T-cell (primary cell): ENCODE results near the gene IFITM5. TPM values are rescaled to one million over a fixed set of nuclear protein-coding genes. Genes with fewer than 3 reads are reported as not detected.

ENCODE experiments used
- ATAC-seq, 4 experiments: fragments of 200-7000 bp in 3 of 4; fragments of 150-1000 bp in 1 of 4; cut with Tn5 transposase; replicated peaks in 1 of 4; 1 replicate in 3 of 4; 2 replicates in 1 of 4; pipeline ENCODE4 v1.10.0; 2021; ENCODE audit warnings: moderate library complexity in 3 of 4, mild to moderate bottlenecking in 2 of 4, moderate number of reproducible peaks in 1 of 4
- CTCF ChIA-PET, 2 donors: fragments of 300-600 bp; sonication (Branson Sonifier 250); formaldehyde crosslinking; loops; one replicate each; lab custom pipeline; 2022; ENCODE audit warnings: antibody characterized with exemption in 2 of 2; lab: Charles Lee
- POLR2A ChIA-PET, 2 donors: fragments of 300-600 bp; sonication (Branson Sonifier 250); formaldehyde crosslinking; loops; one replicate each; lab custom pipeline; 2022; ENCODE audit warnings: antibody characterized with exemption in 2 of 2; lab: Charles Lee
- DNase-seq, 35 experiments: peaks; one replicate each; pipeline versions ENCODE4 v3.0.0 to v3.0.0-alpha.2; 2013 to 2023
- H3K27ac ChIP-seq: one replicate; pipeline ENCODE4 v1.5.1; 2013; ENCODE audit warnings: low read length
- H3K27me3 ChIP-seq, 2 experiments: replicated peaks in 1 of 2; 1 replicate in 1 of 2; 2 replicates in 1 of 2; pipeline versions ENCODE4 v1.6.1 to v1.7.0; 2013; ENCODE audit warnings: low read length in 1 of 2, mixed read lengths in 1 of 2; ENCODE audit not compliant: control insufficient read depth in 2 of 2, insufficient read depth in 2 of 2; ENCODE audit errors: extremely low read depth in 1 of 2
- H3K36me3 ChIP-seq, 2 donors: 1 replicate in 1 of 2; 2 replicates in 1 of 2; pipeline versions ENCODE4 v1.6.1 to v1.7.0; 2013; ENCODE audit warnings: low read length in 1 of 2; ENCODE audit not compliant: control insufficient read depth in 2 of 2, insufficient read depth in 1 of 2; ENCODE audit errors: extremely low read depth in 1 of 2
- H3K4me1 ChIP-seq, 2 experiments: 1 replicate in 1 of 2; 2 replicates in 1 of 2; pipeline versions ENCODE4 v1.6.1 to v1.7.0; 2013; ENCODE audit warnings: low read length in 2 of 2, mixed read lengths in 1 of 2; ENCODE audit not compliant: insufficient read depth in 2 of 2, control insufficient read depth in 1 of 2; ENCODE audit errors: extremely low read depth in 1 of 2
- H3K4me3 ChIP-seq, 2 donors: 1 replicate in 1 of 2; 2 replicates in 1 of 2; pipeline versions ENCODE4 v1.5.1 to v1.7.0; 2013; ENCODE audit warnings: mild to moderate bottlenecking in 2 of 2, low read length in 1 of 2, moderate library complexity in 1 of 2; ENCODE audit not compliant: control insufficient read depth in 1 of 2; ENCODE audit errors: extremely low read depth in 1 of 2
- H3K9me3 ChIP-seq: 2 replicates; pipeline ENCODE4 v1.7.0; 2013
- H3K27ac Mint-ChIP-seq, 2 donors: one replicate each; pipeline ENCODE4 v1.8.0; 2020 to 2021; ENCODE audit warnings: mild to moderate bottlenecking in 2 of 2, mixed read lengths in 2 of 2
- H3K27me3 Mint-ChIP-seq, 2 donors: one replicate each; pipeline ENCODE4 v1.8.0; 2021 to 2022; ENCODE audit warnings: mixed read lengths in 2 of 2
- H3K36me3 Mint-ChIP-seq: one replicate; pipeline ENCODE4 v1.8.0; 2021; ENCODE audit warnings: mixed read lengths
- H3K4me1 Mint-ChIP-seq, 3 donors: one replicate each; pipeline ENCODE4 v1.8.0; 2020 to 2022; ENCODE audit warnings: mixed read lengths in 3 of 3, mild to moderate bottlenecking in 1 of 3
- H3K4me3 Mint-ChIP-seq, 3 donors: one replicate each; pipeline ENCODE4 v1.8.0; 2020 to 2022; ENCODE audit warnings: mild to moderate bottlenecking in 3 of 3, mixed read lengths in 3 of 3, moderate library complexity in 3 of 3
- H3K9me3 Mint-ChIP-seq, 3 donors: one replicate each; pipeline ENCODE4 v1.8.0; 2020 to 2022; ENCODE audit warnings: mixed read lengths in 3 of 3
- WGBS: methylation state at CpG from one replicate; pipeline ENCODE4 v1.1.5; 2013; ENCODE audit warnings: missing lambda C conversion rate; ENCODE audit not compliant: insufficient coverage; 5-methylcytosine and 5-hydroxymethylcytosine counted together
- total RNA-seq, 35 experiments: library from RNA in 6 of 35; stranded (reverse) in 6 of 35; fragments of 120-200 nt in 1 of 35; gene quantifications; one replicate each; pipeline versions ENCODE4 v1.2.1 to v1.2.4 and lab custom pipeline; 2013 to 2026

IFITM5 gene
- total RNA-seq, 5 donors from 2014 or later (not counting 1 experiment from before 2014, with no cell fraction given): not detected

GRCh38 chr11:255816-256215 lies 43.5 kb downstream of the IFITM5 start:
- 98% methylated on average over 2 of the region's 2 CpGs for WGBS
- Histone ChIP-seq H3K27me3 (peaks cover 0 to 7% of the 10 kb centered on the region in 2 experiments), H3K36me3 (peaks cover 5 to 30% of the 10 kb centered on the region in 2 donors), H3K4me3 (no peak overlapping the region), H3K9me3 (no peaks in the 10 kb centered on the region), H3K4me1 (peaks cover 2 to 4% of the 10 kb centered on the region in 2 experiments), H3K27ac (no peak overlapping the region)
- POLR2A ChIA-PET: no interaction called here
- ATAC-seq (no peak), DNase-seq (no peak)
- peaks cover 25% of the 10 kb centered on the region for H3K36me3 Mint-ChIP-seq
- no peak overlapping the region for H3K4me3 Mint-ChIP-seq
- CTCF ChIA-PET: no interaction called here
- H3K4me1 Mint-ChIP-seq: peaks cover 5 to 15% (median 6%) of the 10 kb centered on the region in 3 donors
- H3K9me3 Mint-ChIP-seq: no peaks in the 10 kb centered on the region
- no peak overlapping the region for H3K27ac Mint-ChIP-seq
- H3K27me3 Mint-ChIP-seq: peaks cover 0 to 4% of the 10 kb centered on the region in 2 donors

- CTCF ChIA-PET: no interaction called here
- H3K27me3 ChIP-seq: peaks cover 0 to 7% of the 10 kb centered on the region in 2 experiments
- no peak overlapping the region for H3K27ac ChIP-seq
- ATAC-seq (no peak), DNase-seq (no peak)
- Mint-ChIP-seq H3K4me1 (peaks cover 10 to 20% (median 11%) of the 10 kb centered on the region in 3 donors), H3K27me3 (peaks cover 0 to 4% of the 10 kb centered on the region in 2 donors), H3K27ac (no peak overlapping the region), H3K36me3 (peaks cover 29% of the 10 kb centered on the region), H3K4me3 (no peak overlapping the region), H3K9me3 (no peaks in the 10 kb centered on the region)
- no peak overlapping the region for H3K4me3 ChIP-seq
- WGBS: 80% methylated on average over 1 of the region's 3 CpGs
- POLR2A ChIA-PET: no interaction called here
- H3K9me3 ChIP-seq: no peaks in the 10 kb centered on the region
- H3K36me3 ChIP-seq: peaks cover 5 to 36% of the 10 kb centered on the region in 2 donors
- H3K4me1 ChIP-seq: peaks cover 2 to 6% of the 10 kb centered on the region in 2 experiments
Observed at GRCh38 chr11:255176-255575, 44.1 kb downstream of the IFITM5 start.

- H3K9me3 ChIP-seq: no peaks in the 10 kb centered on the region
- 99% methylated on average over 4 of the region's 5 CpGs for WGBS
- Mint-ChIP-seq H3K9me3 (no peaks in the 10 kb centered on the region), H3K4me1 (peaks cover 11 to 14% (median 13%) of the 10 kb centered on the region in 3 donors), H3K27ac (no peak overlapping the region), H3K27me3 (peaks cover 0 to under 1% of the 10 kb centered on the region in 2 donors), H3K4me3 (no peak overlapping the region), H3K36me3 (peaks cover 34% of the 10 kb centered on the region)
- H3K4me1 ChIP-seq: peaks cover 2 to 6% of the 10 kb centered on the region in 2 experiments
- H3K27ac ChIP-seq: no peak overlapping the region
- no peak for DNase-seq
- ATAC-seq: no peak
- ChIA-PET POLR2A (no interaction called here), CTCF (interaction anchor here in 1 of 2 donors (0.8 to 1.2 kb wide), 2 partner anchors 59 to 472 kb away, joined by 3 to 4 read pairs; no protein-coding TSS in a partner anchor)
- H3K27me3 ChIP-seq: peaks cover 0 to 7% of the 10 kb centered on the region in 2 experiments
- H3K36me3 ChIP-seq: peaks cover 5 to 49% of the 10 kb centered on the region in 2 donors
- no peak overlapping the region for H3K4me3 ChIP-seq
Observed at GRCh38 chr11:253886-254270, 45.4 kb downstream of the IFITM5 start.

GRCh38 chr11:253160-253885 lies 46.0 kb downstream of the IFITM5 start:
- Mint-ChIP-seq H3K4me1 (peaks cover 11 to 14% (median 13%) of the 10 kb centered on the region in 3 donors), H3K36me3 (peaks cover 39% of the 10 kb centered on the region), H3K27me3 (no peaks in the 10 kb centered on the region), H3K9me3 (no peaks in the 10 kb centered on the region), H3K4me3 (no peak overlapping the region), H3K27ac (no peak overlapping the region)
- Histone ChIP-seq H3K27me3 (peaks cover 0 to 7% of the 10 kb centered on the region in 2 experiments), H3K4me3 (no peak overlapping the region), H3K36me3 (peaks cover 5 to 54% of the 10 kb centered on the region in 2 donors), H3K4me1 (peaks cover 2 to 6% of the 10 kb centered on the region in 2 experiments), H3K27ac (no peak overlapping the region), H3K9me3 (no peaks in the 10 kb centered on the region)
- POLR2A ChIA-PET: no interaction called here
- ATAC-seq: no peak
- WGBS: 89% methylated on average over 11 of the region's 13 CpGs
- no peak for DNase-seq
- CTCF ChIA-PET: interaction anchor here (0.7 to 1.2 kb wide), 2 partner anchors 59 to 195 kb away, joined by 3 to 4 read pairs; no protein-coding TSS in a partner anchor

GRCh38 chr11:252666-253065 lies 46.7 kb downstream of the IFITM5 start:
- 100% methylated on average over 2 of the region's 8 CpGs for WGBS

GRCh38 chr11:251550-251949 lies 47.8 kb downstream of the IFITM5 start:
- Mint-ChIP-seq H3K4me3 (no peak overlapping the region), H3K4me1 (peaks cover 10 to 15% (median 11%) of the 10 kb centered on the region in 3 donors), H3K36me3 (peaks cover 53% of the 10 kb centered on the region), H3K27me3 (no peaks in the 10 kb centered on the region), H3K9me3 (no peaks in the 10 kb centered on the region), H3K27ac (peak overlapping the region; percentile 16 to 58)
- POLR2A ChIA-PET: interaction anchor here (0.6 to 1.1 kb wide), 3 partner anchors 14 to 50 kb away, joined by 3 to 6 read pairs (median 5); partner anchors contain the start of gene PSMD13 (in 1 of the 2)
- ATAC-seq (peak in 1 of 4 experiments; percentile 16), DNase-seq (peak in 1 of 35 experiments; percentile 21)
- Histone ChIP-seq H3K27ac (no peak overlapping the region), H3K36me3 (peaks cover 5 to 71% of the 10 kb centered on the region in 2 donors), H3K4me3 (no peak overlapping the region), H3K9me3 (no peaks in the 10 kb centered on the region), H3K4me1 (peaks cover 2 to 6% of the 10 kb centered on the region in 2 experiments), H3K27me3 (no peaks in the 10 kb centered on the region)
- 94% methylated on average over 5 of the region's 10 CpGs for WGBS
- CTCF ChIA-PET: interaction anchor here (0.7 to 2.8 kb wide), 24 partner anchors 10 to 199 kb away, joined by 3 to 23 read pairs (median 6); partner anchors contain the start of gene PGGHG (in 1 of the 2)

More at GRCh38 chr11:252666-253065, 46.7 kb downstream of the IFITM5 start:
- Mint-ChIP-seq H3K4me1 (peaks cover 10 to 13% (median 11%) of the 10 kb centered on the region in 3 donors), H3K9me3 (no peaks in the 10 kb centered on the region), H3K4me3 (no peak overlapping the region), H3K36me3 (peaks cover 44% of the 10 kb centered on the region), H3K27me3 (no peaks in the 10 kb centered on the region), H3K27ac (peak overlapping the region in 1 of 2 donors; percentile 11)
- no peaks in the 10 kb centered on the region for H3K9me3 ChIP-seq
- no peak for DNase-seq
- H3K27ac ChIP-seq: no peak overlapping the region
- peaks cover 0 to 2% of the 10 kb centered on the region in 2 experiments for H3K27me3 ChIP-seq
- ATAC-seq: no peak
- POLR2A ChIA-PET: no interaction called here
- no peak overlapping the region for H3K4me3 ChIP-seq
- CTCF ChIA-PET: interaction anchor here in 1 of 2 donors (1.0 to 2.8 kb wide), 4 partner anchors 14 to 60 kb away, joined by 3 to 23 read pairs (median 6); no protein-coding TSS in a partner anchor
- peaks cover 2 to 6% of the 10 kb centered on the region in 2 experiments for H3K4me1 ChIP-seq
- H3K36me3 ChIP-seq: peaks cover 5 to 61% of the 10 kb centered on the region in 2 donors
